ENCODE measurements around the gene ARHGEF19. TPM values are rescaled to one million over a fixed set of nuclear protein-coding genes. Genes with fewer than 3 reads are reported as not detected.
A peak's percentile ranks its signal among the peaks of the same experiment; 100 is the strongest.
"Not testable (repeated sequence)": the region's sequence is repeated elsewhere in the genome, so short reads cannot be mapped to it uniquely, and the experiment has no call there.

ARHGEF19 gene
- total RNA-seq, 4 donors from 2014 or later = 2.6 to 10.6 (median 3.9) TPM

GRCh38 chr1:16248603-16249516 lies 36.4 kb upstream of the ARHGEF19 start:
- no peak for ATAC-seq (ENCODE audit: low FRiP score)
- DNase-seq (ENCODE audit: low spot score) = peak; percentile 44
- TF ChIP-seq CTCF (IDR thresholded peaks at IDR 0.05) = no peak

GRCh38 chr1:16248007-16248436 lies 35.6 kb upstream of the ARHGEF19 start:
- DNase-seq (ENCODE audit: low spot score) = no peak
- no peak for TF ChIP-seq CTCF (IDR thresholded peaks at IDR 0.05)
- ATAC-seq (ENCODE audit: low FRiP score) = no peak

- no peak for ATAC-seq (ENCODE audit: low FRiP score)
- TF ChIP-seq CTCF (IDR thresholded peaks at IDR 0.05) = no peak
- no peak for DNase-seq (ENCODE audit: low spot score)
Measured at GRCh38 chr1:16247441-16247840, 35.0 kb upstream of the ARHGEF19 start.

- no peak for TF ChIP-seq CTCF (IDR thresholded peaks at IDR 0.05)
- ATAC-seq (ENCODE audit: low FRiP score) (no peak), DNase-seq (ENCODE audit: low spot score) (no peak)
Measured at GRCh38 chr1:16246961-16247360, 34.5 kb upstream of the ARHGEF19 start.

- not testable (repeated sequence) for DNase-seq (ENCODE audit: low spot score); ATAC-seq (ENCODE audit: low FRiP score)
Measured at GRCh38 chr1:16246239-16246638, 33.8 kb upstream of the ARHGEF19 start.

GRCh38 chr1:16245476-16246196 lies 33.2 kb upstream of the ARHGEF19 start:
- ATAC-seq (ENCODE audit: low FRiP score) (no peak), DNase-seq (ENCODE audit: low spot score) (no peak)
- TF ChIP-seq CTCF (IDR thresholded peaks at IDR 0.05) = no peak

- no peak for ATAC-seq (ENCODE audit: low FRiP score)
- no peak for TF ChIP-seq CTCF (IDR thresholded peaks at IDR 0.05)
- DNase-seq (ENCODE audit: low spot score) = no peak
Measured at GRCh38 chr1:16244650-16245285, 32.3 kb upstream of the ARHGEF19 start.
